Renal pelvis (tissue), 4 donors: ENCODE data around the gene RPUSD4. TPM values are rescaled to one million over a fixed set of nuclear protein-coding genes. Genes with fewer than 3 reads are reported as not detected.
A peak's percentile ranks its signal among the peaks of the same experiment; 100 is the strongest.

Experiments
- DNase-seq: peaks from one replicate; pipeline ENCODE4 v3.0.0-alpha.2; 2013
- polyA plus RNA-seq, 3 donors: library from polyadenylated mRNA; unstranded; fragments of 120-200 nt; gene quantifications; one replicate each; pipeline ENCODE4 v1.2.1, GENCODE V29; 2013; ENCODE audit not compliant: insufficient read length in 3 of 3

RPUSD4 gene
- polyA plus RNA-seq, 3 donors: 30.1 to 39.5 (median 38.7) TPM

DNA sequence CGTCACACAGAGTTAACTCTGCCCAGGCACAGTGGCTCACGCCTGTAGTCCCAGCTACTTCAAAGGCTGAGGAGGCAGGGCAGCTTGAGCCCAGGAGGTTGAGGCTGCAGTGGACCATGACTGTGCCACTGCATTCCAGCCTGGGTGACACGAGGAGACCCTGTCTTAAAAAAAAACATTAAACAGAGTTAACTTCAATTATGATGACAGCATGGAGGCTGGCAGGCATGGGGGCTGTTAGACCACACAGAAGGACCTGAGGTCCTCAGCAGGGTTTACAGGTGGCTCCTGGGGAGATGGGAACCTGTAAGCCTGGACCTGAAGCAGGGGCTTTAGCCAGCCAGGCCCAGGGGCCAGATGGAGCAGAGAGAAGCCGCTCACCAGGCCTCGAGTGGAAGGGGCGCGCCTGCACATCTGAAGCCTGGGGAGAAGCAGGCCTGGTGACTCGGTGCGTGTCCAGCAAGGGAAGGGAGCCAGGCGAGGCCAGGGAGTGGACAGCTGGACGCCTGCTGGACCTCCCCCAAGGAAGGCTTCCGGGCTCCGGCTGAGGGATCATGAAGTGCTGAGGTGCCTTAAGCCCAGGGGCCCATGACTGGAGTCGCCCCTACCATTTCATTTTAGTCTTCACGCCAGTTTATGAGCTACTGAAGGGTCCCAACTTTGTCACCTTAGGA is 25.3 kb downstream of the RPUSD4 start:
- no peak for DNase-seq

- DNase-seq: no peak
Observed at GRCh38 chr11:126185259-126186024, 26.0 kb downstream of the RPUSD4 start.

DNA sequence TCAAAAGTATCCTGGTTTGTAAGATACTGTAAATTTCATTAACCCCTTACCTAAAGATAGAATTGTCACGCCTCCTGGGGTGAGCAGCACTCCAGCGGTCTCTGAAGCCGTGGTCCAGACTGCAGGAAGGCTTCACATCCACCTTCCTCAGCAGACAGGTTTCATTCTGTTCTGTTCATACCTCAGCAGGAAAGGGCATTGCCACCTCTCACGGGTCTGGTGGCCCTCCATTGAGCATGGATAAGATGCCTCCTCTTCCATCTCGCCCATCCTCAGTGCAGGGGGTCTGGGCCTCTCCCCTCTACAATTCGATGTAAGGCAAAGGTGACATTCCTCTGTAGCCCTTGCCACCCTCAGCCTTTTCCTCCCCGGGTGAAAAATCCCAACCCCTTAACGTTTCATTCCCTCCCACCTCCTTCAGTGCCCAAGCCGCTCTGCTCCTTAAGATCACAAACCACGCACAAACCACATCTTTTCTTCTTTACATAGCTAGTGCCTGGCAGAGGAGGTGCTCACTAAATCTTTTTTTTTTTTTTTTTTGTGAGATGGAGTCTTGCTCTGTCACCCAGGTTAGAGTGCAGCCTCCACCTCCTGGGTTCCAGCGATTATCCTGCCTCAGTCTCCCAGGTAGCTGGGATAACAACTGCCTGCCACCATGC is 28.5 kb downstream of the RPUSD4 start:
- no peak for DNase-seq

DNA sequence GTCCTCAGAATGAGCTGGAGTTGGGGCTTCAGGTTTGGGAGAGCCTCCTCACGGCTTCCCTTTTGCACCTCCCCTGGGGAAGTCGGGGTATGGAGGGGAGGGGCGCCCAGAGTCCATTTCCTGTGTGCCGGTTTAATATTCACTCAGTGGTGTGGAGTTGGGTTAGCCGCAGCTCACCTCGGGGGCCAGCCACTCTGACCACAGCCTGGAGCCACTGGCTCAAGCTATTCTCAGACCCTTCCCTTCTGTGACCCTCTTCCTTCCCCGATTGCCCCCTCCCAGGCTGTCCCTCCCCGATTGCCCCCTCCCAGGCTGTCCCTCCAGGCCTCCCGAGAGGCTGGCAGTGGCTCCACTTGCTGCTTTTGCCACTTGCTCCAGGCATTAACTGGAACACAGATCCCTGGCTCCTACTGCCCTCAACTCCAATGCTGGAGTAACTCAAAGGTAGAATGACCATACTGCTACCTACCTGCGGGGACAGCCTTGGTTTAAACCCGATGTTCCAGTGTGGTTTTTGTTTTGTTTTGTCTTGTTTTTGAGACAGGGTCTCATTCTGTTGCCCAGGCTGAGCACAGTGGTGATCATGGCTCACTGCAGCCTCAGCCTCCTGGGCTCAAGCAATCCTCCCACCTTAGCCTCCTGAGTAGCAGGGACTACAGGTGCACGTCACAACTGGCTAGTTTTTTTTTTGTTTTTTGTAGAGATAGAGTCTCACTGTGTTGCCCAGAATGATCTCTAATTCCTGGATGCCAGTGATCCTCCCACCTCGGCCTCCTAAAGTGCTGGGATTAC is 29.3 kb downstream of the RPUSD4 start:
- no peak for DNase-seq

DNA sequence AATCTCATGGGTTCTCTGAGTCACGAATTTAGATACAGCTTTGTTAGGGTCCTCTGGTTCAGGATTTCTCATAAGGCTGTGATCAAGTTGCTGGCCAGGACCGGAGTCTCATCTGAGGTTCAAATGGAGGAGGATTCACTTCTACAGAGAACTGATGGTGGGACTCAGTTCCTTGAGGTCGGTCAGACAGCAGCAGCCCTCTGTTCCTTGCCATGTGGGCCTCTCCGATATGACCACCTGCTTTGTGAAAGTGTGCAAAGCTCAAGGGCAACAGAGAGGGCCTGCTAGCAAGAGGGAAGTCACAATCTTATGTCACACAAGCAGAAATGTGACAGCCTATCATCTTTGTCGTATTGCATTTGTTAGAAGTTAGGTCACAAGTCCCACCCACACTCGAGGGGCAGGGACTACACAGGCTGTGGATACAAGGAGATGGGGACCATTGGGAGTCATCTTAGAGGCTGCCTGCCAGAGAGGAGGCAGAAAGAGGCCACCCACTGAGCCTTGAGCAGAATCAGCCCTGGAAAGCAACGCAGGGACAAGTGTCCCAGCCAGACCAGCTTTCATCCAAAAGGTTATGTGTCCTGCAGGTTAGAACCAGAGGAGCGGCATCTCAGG is 34.5 kb downstream of the RPUSD4 start:
- DNase-seq: no peak

DNA sequence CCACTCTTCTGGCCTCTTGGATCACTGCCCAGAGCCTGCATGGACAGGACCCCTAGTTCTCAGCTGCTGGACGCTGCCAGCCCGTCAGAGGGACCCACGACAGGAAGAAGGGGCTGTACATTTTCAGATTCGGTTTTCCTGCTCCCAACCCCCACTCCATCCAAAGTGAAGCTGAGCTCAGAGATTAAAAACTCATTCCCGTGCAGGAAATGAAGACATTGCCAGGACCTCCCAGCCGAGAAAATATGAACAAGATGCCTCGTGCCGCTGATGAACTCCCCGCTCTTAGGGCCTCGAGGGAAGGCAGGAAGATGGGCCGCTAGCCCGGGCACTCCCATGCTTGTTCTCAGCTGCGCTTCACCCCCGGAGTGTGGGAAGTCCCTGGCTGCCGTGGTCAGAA is 36.1 kb downstream of the RPUSD4 start:
- DNase-seq: no peak

- no peak for DNase-seq
Observed at GRCh38 chr11:126174816-126175215, 36.6 kb downstream of the RPUSD4 start.

DNA sequence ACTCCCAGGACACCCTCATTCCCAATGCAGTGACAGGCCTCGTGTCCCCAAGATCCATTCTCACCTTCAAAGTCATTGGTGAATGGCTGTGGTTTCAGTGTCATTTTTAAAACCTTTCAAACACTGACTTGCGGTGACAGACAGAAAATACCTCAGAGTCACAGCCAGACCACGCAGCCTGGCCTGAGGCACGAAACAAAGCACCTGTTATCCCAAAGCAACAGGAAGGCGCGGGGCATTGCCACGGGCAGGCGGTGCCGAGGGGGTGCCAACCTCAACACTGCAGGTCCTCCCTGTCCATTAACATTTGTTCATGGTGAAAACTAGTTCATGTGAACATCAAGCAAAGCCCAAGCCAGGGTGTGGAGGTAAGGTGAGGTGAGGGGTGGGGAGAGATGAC is 38.2 kb downstream of the RPUSD4 start:
- no peak for DNase-seq

DNA sequence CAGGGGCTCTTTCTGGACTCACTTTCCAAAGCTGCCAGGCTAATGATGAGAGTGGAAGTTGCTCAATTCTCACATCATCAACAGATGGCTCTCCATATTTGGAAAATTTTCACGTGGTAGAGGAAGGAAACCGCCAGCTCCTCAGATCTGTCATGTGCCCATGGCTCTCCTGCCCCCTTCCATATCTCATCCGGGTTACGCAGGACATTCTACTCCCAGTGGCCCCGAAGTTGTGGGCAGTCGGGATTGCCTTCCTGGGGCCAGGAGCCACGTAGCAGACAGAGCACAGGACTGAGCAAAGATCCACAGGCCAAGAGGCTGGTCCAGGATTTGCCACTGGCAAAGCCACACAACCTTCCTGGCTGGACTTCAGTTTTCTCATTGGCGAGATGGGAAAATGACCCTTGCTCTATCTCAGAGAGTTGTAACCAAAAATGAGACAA is 38.8 kb downstream of the RPUSD4 start:
- no peak for DNase-seq

GRCh38 chr11:126169291-126169690 is 42.2 kb downstream of the RPUSD4 start:
- DNase-seq: no peak

DNA sequence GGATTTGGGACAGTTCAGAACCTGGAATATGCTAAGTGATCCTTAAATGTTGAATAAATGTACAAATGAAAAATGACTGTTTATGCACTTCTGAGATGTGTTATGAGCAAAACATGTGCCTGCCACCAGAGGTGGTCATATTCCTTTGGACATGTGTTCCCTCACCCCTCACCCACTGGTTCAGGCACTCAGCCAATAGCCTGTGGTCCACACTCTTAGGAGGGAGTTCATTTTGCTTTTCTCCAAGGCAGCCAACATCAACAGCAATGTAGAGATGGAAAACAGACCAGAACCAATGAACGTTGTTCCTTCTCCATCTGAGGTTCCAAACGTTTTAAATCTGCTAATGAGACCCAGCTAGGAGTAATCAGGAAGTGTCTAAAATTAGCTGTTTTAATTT is 44.0 kb downstream of the RPUSD4 start:
- DNase-seq: no peak

- no peak for DNase-seq
Observed at GRCh38 chr11:126166413-126166812, 45.0 kb downstream of the RPUSD4 start.

DNA sequence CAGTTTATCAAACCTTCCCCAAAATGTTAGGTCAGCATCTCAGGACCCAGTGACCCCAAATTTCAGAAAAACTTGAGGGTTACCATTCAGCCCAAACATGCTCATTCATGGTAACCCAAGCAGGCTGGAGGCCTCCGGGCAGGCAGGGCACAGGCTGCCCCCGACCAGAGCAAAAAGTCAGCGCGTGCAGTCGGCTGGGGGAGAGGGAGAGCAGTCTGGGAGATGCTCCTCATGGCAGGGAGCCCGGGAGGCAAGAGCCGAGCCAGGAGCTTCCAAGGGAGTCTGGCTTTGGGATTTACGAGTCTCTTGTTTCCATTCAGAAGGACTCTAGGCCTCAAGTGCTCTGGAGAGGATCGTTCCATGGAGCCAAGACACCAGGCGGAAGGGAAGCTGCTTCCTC is 45.7 kb downstream of the RPUSD4 start:
- no peak for DNase-seq

DNA sequence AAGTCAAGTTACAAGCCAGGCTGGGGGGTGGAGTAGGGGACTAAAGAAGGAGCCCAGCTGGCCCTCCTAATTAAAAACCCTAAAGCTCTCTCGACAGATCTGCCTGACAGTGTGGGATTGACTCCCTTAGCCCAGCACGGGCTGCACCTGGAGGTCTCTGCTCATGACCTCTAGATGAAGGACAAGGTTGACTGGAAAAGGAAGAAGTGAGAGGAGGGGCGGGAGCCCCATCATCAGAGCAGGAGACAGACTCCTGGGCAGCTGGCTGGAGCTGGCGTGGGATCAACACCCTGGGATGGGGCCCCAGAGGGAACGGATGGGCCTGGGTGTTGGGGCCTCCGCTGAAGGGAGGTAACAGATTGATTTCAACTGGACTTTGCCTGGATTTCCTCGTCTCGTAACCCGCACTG is 46.1 kb downstream of the RPUSD4 start:
- no peak for DNase-seq

- no peak for DNase-seq
Observed at GRCh38 chr11:126164781-126165180, 46.7 kb downstream of the RPUSD4 start.

DNA sequence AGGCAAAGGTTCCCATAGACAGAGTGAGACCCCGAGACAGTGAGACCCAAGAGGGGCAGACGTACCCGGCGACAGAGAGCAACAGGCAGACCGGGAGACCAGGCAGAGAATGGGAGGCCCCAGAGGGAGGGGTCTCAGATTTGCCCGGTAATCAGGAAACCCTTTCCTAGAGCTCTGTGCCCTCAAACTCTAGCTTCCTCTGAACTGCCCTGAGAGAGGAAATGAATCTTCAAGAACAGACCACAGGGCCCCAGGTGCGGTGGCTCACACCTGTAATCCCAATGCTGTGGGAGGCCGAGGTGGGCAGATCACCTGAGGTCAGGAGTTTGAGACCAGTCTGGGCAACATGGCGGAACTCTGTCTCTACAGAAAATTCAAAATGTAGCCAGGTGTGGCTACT is 47.7 kb downstream of the RPUSD4 start:
- no peak for DNase-seq

DNA sequence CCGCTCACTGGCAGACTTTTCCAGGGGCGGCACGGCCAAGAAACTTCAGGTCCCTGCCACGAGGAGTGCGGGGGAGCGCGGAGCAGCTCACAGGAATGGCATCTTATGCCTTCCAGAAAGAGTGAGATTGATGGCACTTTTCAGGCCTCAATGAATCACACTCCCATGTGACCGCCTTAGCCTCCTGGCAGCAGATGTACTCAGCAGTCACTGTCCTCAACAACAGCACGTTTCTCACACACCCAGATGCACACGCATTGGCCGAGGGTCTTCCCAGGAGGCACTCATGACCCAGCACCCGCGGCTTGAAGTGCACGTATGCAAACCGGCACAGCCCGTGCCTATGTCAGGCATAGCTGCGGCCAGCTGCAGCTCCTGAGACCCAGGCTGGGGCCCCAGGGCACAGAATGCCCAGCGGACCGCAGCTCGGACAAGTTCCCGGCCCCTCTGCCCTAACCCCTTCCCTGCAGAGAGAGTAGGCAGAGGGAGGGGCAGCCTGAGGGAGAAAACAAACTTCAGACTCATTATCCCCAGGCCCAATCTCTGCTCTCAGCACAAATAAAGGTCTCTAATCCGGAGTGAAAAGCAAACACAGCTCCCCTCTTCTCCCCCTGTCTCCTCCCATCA is 48.3 kb downstream of the RPUSD4 start:
- DNase-seq: peak; percentile 90

DNA sequence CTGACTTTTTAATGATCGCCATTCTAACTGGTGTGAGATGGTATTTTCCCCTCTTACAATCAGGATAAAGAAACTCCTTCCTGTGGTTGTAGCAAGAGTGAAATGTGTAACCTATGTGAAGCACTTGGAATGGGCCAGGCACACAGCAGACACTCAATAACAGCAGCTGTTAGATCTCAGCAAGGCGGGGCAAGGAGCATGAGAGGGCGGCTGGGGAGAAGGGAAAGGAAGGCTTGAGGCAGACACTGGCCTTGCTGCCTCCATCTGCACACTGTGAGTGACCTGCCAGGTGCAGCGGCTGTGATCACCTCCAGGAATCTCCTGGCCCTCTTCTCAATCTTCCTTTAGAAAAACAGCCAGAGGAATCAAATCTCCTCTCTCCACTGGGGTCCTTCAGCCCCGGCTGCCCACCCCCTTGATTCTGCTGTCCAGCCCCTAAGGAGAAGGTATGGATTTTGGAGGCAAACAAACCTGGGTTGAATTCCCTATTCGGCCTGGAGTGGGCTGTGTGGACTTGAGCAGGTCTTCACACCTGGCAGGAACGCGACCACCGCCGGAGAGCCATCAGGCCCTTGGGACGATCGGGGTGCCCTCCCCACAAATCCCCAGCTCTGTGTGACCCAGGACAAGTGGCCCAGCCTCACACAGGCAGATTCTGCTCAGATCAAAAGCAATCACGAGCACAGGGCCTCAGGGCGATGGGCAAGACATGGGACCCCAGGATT is 49.0 kb downstream of the RPUSD4 start:
- no peak for DNase-seq

DNA sequence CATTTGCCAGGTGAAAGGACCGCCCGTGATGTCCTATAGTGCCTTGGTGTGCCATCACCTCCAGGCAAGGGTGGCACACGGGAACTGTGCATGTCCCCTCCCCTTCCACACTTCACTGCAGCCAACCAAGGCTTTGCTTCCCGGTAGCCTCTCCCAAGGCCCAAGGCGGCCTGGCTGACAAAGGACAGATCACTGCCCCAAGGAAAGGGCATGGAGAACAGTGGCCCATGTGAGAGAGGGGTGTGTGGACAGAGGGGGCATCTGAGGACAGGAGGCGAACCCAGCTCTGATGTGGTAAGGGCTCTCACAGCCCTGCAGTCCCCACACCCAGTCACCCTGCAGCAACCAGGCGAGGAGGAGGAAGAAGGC is 50.4 kb downstream of the RPUSD4 start:
- no peak for DNase-seq

DNA sequence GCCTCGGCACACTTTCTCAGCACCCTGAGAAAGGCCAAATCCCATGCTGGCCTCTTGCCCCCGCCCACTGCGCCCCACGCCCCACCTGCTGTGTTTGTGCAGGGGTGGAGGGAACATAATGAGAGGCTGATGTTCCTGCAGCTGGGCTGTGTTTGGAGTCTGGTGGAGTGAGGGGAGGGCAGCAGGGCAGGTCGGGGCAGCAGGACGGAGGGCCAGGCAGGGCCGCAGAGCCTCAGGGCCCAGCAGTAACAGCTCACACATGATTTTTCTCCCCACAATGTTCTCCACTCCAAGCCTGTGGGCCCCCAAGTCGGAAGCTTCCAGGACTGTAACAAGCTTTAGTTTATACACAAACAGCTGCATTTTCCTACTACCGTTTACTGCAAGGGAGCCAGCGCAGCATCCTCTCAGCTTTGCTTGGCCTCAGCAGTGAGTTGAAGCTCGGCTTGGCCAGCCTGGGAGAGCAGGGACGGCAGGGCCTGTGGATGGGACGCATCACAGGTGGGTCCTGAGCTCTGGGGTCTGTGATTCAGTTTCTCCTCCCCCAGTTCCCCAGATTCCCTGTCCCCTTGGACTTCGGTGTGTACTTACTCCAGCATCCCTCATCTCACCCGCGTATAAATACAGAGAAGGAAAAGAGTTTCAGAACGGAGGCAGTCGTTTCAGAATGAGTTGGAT is 51.0 kb downstream of the RPUSD4 start:
- no peak for DNase-seq
